Mucosa of stomach (tissue), 1 donor: ENCODE measurements around the gene TEC.
"Not testable (repeated sequence)": the region's sequence is repeated elsewhere in the genome, so short reads cannot be mapped to it uniquely, and the experiment has no call there.

Experiments used
- H3K27me3 ChIP-seq: one replicate; pipeline ENCODE4 v1.7.0; 2013; ENCODE audit warnings: mild to moderate bottlenecking, low read length; ENCODE audit not compliant: control insufficient read depth, insufficient read depth
- H3K36me3 ChIP-seq: one replicate; pipeline ENCODE4 v1.7.0; 2013; ENCODE audit warnings: low read length; ENCODE audit not compliant: control insufficient read depth, insufficient read depth
- H3K4me1 ChIP-seq: one replicate; pipeline ENCODE4 v1.7.0; 2013; ENCODE audit warnings: mild to moderate bottlenecking, low read length; ENCODE audit not compliant: control insufficient read depth, insufficient read depth
- H3K4me3 ChIP-seq: one replicate; pipeline ENCODE4 v1.7.0; 2013; ENCODE audit warnings: low read length
- H3K9ac ChIP-seq: one replicate; pipeline ENCODE4 v1.7.0; 2013; ENCODE audit warnings: mild to moderate bottlenecking, low read length, moderate library complexity
- H3K9me3 ChIP-seq: one replicate; pipeline ENCODE4 v1.7.0; 2013; ENCODE audit warnings: mild to moderate bottlenecking, low read length, moderate library complexity; ENCODE audit not compliant: control insufficient read depth
- donor health status: Pancreatic carcinoma.

Gene TEC

DNA sequence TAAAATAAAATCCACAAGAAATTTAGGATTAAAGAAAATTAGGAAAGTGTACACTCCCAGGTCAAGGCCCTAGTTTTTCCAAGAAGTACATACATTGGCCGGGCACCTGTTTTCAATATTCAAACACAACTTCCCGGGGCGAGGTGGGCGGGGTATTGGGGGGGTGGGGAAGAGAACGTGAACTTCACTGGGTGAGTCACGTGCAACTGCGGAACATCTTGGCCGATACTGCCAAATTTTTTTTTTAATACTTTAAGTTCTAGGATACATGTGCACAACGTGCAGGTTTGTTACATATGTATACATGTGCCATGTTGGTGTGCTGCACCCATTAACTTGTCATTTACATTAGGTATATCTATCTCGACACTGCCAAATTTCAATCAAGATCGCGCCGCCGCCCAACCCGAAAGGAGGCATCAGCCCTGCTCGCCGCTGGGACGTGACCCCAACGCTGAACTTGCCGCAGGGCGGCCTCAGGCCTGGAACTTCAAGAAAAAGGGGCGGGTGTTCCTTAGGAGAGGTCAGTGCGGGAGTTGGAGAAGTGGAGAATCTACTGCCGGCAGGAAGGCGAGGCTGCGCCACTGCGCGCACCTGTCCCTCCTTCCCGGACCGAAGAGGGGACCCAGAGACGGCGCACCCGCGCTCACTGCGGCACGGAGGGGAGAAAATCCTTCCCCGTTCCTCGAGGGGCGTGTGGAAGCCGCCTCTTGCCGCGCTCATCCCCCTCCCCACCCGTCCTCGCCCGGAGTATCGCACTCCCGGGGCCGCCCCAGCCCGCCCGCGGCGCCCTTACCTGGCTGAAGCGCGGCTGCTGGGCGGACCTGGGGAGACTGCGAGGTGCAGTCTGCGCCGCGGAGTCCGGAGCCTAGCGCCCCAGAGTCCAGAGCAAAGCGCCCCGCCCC is at the start of gene TEC:
TEC (minus strand) TSS at position 883 of the 905 bp plus-strand sequence. CDS start 41,224 bp downstream, outside the sequence.
- peak within 1 kb of the TSS; percentile 68 for H3K4me3 ChIP-seq
- H3K9ac ChIP-seq: peak within 1 kb of the TSS; percentile 78
- no peaks in the 10 kb centered on the region for H3K36me3 ChIP-seq
- H3K9me3 ChIP-seq: no peaks in the 10 kb centered on the region
- peaks cover 5% of the 10 kb centered on the region for H3K4me1 ChIP-seq
- no peaks in the 10 kb centered on the region for H3K27me3 ChIP-seq

DNA sequence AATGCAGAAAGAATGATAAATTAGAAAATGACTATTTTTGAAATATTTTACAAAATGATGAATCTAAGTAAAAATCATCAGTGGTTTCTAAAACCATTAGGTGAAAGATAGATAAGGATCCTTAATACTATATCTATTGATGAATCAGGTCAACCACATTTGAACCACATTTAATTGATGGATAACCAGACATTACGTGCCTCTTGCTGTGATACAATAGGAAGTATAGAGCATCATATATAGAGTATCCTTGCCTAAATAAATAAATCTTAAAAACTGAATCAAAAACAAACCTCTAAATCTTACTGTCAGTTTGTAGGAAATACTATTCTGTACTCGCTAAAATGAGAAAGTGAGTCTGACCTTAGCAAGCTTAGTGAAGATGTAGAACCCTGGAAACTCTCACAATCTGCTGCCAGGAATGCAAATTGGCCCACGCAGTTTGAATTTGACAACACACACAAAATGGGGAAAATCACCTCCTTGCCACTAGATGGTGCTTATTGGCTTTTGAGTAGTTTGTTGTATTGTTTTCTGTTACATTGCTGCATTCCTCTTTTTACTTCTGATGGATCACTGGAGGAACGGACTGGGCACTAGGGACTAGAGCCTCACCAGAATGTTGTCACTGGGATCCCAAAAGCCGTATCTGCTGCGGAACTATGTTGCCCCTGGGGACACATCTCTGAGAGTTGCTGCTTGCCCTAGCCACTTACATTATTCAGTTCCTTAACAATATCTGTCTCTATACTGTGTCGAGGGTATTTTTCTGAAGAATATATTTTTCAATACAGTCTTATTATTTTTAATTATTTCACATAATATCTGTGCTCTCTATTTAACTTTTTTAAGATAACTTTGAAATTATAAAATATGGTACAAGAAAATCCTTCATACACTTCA is 46.3 kb upstream of the TEC start:
- H3K9me3 ChIP-seq: no peaks in the 10 kb centered on the region
- H3K4me1 ChIP-seq: no peaks in the 10 kb centered on the region
- no peaks in the 10 kb centered on the region for H3K36me3 ChIP-seq
- H3K4me3 ChIP-seq: no peak overlapping the region
- no peaks in the 10 kb centered on the region for H3K27me3 ChIP-seq
- no peak overlapping the region for H3K9ac ChIP-seq

DNA sequence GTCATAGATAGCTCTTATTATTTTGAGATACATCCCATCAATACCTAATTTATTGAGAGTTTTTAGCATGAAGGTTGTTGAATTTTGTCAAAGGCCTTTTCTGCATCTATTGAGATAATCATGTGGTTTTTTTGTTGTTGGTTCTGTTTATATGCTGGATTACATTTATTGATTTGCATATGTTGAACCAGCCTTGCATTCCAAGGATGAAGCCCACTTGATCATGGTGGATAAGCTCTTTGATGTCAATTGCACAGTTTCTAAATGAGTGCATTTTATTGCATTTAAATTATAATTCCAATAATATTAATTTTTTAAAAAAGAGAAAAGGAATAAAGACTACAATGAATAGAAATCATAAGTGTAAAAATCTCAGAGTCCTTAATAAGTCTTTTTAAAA is 45.1 kb upstream of the TEC start:
- H3K27me3 ChIP-seq, H3K4me1 ChIP-seq, H3K9me3 ChIP-seq, H3K36me3 ChIP-seq, H3K4me3 ChIP-seq, H3K9ac ChIP-seq: not testable (repeated sequence)

DNA sequence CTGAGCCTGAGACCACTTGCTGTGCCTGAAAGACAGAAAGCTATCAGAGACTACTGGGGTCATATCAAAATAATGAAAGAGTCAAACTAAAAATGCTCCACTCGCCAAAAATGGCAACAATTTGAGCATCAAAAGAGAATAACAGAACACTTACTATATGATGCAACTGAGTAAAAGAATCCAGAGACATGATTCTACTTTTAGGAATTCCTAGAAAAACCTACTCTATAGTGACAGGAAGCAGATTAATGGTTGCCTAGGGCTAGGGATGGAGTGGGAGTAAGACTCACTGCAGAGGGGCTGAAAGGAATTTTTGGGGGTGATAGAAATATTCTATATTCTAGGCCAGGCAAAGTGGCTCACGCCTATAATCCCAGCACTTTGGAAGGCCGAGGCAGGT is 42.3 kb upstream of the TEC start:
- H3K36me3 ChIP-seq: no peaks in the 10 kb centered on the region
- no peaks in the 10 kb centered on the region for H3K4me1 ChIP-seq
- H3K9ac ChIP-seq: no peak overlapping the region
- H3K9me3 ChIP-seq: no peaks in the 10 kb centered on the region
- no peaks in the 10 kb centered on the region for H3K27me3 ChIP-seq
- no peak overlapping the region for H3K4me3 ChIP-seq

DNA sequence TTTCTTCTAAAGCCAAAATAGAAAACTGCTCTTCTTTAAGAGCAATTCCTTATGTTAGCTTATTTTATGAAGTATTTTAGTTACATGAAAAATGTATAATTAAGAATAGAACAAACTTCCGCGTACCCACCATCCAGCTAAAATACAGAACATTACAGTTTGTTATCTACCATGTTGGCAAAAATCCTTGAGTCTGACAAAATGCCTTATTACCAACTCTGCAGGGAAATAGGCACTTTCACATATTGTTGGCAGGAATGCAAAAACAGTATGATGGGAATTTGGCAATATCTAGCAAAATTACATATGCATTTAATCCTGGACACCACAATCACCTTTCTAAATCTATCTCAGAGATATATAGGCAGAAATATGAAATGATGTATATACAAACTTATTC is 39.3 kb upstream of the TEC start:
- H3K4me1 ChIP-seq: no peaks in the 10 kb centered on the region
- H3K9ac ChIP-seq: no peak overlapping the region
- no peaks in the 10 kb centered on the region for H3K27me3 ChIP-seq
- no peaks in the 10 kb centered on the region for H3K36me3 ChIP-seq
- no peak overlapping the region for H3K4me3 ChIP-seq
- no peaks in the 10 kb centered on the region for H3K9me3 ChIP-seq

DNA sequence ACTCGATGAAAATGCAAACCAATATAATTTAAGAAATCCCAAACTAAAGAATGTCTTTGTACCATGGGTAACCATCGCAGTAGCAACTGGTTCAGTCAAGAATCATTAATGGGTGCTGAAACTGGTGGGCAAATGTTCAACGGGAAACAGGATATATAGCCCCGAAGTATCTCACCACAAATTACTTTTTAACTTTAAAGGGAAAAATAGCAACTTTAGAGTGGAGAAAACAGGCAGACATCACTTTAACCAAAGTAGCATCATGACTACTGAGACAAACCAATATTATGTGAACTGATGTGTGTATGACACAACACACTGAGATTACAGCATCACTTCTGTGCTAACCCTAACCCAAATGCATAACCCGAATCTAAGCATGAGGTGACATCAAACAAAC is 37.9 kb upstream of the TEC start:
- no peaks in the 10 kb centered on the region for H3K27me3 ChIP-seq
- no peak overlapping the region for H3K4me3 ChIP-seq
- H3K9me3 ChIP-seq: no peaks in the 10 kb centered on the region
- H3K4me1 ChIP-seq: no peaks in the 10 kb centered on the region
- H3K36me3 ChIP-seq: no peaks in the 10 kb centered on the region
- no peak overlapping the region for H3K9ac ChIP-seq

GRCh38 chr4:48305508-48305907 is 35.9 kb upstream of the TEC start:
- Histone ChIP-seq H3K27me3 (no peaks in the 10 kb centered on the region), H3K9ac (no peak overlapping the region), H3K9me3 (no peaks in the 10 kb centered on the region), H3K4me3 (no peak overlapping the region), H3K4me1 (no peaks in the 10 kb centered on the region), H3K36me3 (no peaks in the 10 kb centered on the region)

DNA sequence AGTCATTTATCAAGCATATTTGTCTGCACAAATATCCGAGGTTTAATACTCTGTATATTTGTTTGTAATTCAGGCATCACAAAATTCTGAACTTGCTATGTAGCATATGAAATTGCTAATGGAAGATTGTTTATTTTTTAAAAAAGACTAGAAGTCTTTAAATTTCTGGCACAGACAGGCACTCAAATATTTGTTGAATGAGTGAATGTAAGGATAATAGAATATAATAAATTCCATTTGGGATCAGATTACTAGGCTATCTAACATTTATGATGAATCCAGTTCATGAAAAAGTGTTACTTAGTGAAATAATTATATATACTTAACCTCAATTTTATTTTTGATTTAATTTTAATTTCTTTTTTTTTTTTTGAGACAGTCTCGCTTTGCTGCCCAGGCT is 30.4 kb upstream of the TEC start:
- Histone ChIP-seq H3K4me3 (no peak overlapping the region), H3K36me3 (no peaks in the 10 kb centered on the region), H3K4me1 (no peaks in the 10 kb centered on the region), H3K9ac (no peak overlapping the region), H3K9me3 (no peaks in the 10 kb centered on the region), H3K27me3 (no peaks in the 10 kb centered on the region)

- H3K36me3 ChIP-seq: no peaks in the 10 kb centered on the region
- H3K4me3 ChIP-seq: no peak overlapping the region
- no peaks in the 10 kb centered on the region for H3K4me1 ChIP-seq
- no peak overlapping the region for H3K9ac ChIP-seq
- no peaks in the 10 kb centered on the region for H3K9me3 ChIP-seq
- no peaks in the 10 kb centered on the region for H3K27me3 ChIP-seq
Observed at GRCh38 chr4:48299560-48299959, 29.9 kb upstream of the TEC start.

DNA sequence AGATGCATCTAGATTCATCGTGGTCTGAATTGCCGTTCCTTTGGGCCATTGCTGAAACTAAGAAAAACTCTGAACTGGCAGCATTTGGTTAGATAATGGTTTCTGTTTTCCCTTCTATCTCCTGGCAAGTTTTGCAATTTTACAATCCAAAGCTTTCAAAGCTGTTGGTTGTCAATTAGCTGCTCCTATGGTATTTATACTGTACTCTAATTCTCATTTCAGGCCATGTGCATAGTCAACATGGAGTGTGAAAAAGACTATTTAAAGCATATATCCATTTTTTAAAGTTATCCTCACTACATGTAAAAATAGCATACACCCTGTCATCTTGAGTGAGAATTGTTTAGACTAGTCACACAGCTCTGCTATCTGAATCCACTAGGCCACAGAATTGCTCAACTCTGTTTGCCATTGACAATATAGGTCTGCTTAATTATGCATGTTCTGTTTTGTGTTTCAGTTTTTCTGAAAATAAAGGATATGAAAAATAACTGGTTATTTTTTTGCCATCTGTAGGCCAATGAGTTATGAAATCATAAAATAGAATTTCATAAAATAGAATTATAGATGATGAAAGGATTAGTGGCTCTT is 27.7 kb upstream of the TEC start:
- H3K4me3 ChIP-seq: no peak overlapping the region
- no peaks in the 10 kb centered on the region for H3K27me3 ChIP-seq
- no peaks in the 10 kb centered on the region for H3K36me3 ChIP-seq
- no peak overlapping the region for H3K9ac ChIP-seq
- no peaks in the 10 kb centered on the region for H3K9me3 ChIP-seq
- no peaks in the 10 kb centered on the region for H3K4me1 ChIP-seq

DNA sequence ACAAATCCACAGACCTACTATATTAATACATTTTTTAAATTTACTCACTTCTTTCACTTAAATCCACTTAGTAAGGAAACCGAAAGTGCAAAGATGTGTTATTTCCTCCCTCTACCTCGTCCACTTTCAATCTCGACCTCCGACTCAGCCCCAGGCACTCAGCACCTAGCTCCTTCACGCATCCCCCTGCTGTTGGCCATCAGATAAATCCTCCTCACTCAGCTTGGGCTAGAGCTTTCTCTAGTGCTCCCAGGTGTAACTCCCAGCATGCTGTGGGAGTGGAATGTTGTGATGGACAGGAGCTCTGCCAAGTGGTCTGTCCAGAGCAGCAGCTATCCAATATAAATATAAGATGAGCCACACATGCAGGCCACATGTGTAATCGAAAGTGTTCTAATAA is 26.7 kb upstream of the TEC start:
- Histone ChIP-seq H3K9ac (no peak overlapping the region), H3K27me3 (no peaks in the 10 kb centered on the region), H3K4me3 (no peak overlapping the region), H3K36me3 (no peaks in the 10 kb centered on the region), H3K4me1 (no peaks in the 10 kb centered on the region), H3K9me3 (no peaks in the 10 kb centered on the region)

- H3K27me3 ChIP-seq: no peaks in the 10 kb centered on the region
- no peak overlapping the region for H3K4me3 ChIP-seq
- H3K4me1 ChIP-seq: no peaks in the 10 kb centered on the region
- no peaks in the 10 kb centered on the region for H3K9me3 ChIP-seq
- no peak overlapping the region for H3K9ac ChIP-seq
- H3K36me3 ChIP-seq: no peaks in the 10 kb centered on the region
Observed at GRCh38 chr4:48295116-48295515, 25.5 kb upstream of the TEC start.
